ENCODE results near the gene ROPN1B.

DNA sequence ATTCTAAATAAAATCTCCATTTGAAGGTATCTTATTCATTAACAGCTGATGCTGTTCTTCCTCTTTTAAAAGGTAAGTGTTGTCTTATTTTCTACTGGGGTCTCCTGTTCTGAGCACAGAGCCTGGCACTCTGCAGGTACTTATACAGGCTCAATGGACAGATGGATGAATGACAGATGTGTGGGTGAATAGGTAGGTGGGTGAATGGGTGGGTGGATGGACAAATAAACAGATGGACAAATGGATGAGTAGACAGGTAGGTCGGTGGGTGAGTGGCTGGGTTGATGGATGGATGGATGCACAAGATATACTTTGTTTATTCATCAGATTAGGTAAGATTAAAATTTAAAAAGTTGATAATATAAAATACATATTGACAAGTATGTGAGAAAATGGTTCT, 61.5 kb downstream of the ROPN1B start:
- TF ChIP-seq, protein P1, sequence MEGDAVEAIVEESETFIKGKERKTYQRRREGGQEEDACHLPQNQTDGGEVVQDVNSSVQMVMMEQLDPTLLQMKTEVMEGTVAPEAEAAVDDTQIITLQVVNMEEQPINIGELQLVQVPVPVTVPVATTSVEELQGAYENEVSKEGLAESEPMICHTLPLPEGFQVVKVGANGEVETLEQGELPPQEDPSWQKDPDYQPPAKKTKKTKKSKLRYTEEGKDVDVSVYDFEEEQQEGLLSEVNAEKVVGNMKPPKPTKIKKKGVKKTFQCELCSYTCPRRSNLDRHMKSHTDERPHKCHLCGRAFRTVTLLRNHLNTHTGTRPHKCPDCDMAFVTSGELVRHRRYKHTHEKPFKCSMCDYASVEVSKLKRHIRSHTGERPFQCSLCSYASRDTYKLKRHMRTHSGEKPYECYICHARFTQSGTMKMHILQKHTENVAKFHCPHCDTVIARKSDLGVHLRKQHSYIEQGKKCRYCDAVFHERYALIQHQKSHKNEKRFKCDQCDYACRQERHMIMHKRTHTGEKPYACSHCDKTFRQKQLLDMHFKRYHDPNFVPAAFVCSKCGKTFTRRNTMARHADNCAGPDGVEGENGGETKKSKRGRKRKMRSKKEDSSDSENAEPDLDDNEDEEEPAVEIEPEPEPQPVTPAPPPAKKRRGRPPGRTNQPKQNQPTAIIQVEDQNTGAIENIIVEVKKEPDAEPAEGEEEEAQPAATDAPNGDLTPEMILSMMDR (IDR thresholded peaks at IDR 0.05; ENCODE audit: insufficient read depth, low read length, poor library complexity, severe bottlenecking) = no peak
- no peak for TF ChIP-seq EZH2phosphoT487 (conservative IDR thresholded peaks at IDR 0.05; ENCODE audit: low read length)
